IMR-90 (cell line): ENCODE results near the gene NTRK3. TPM values are rescaled to one million over a fixed set of nuclear protein-coding genes. Genes with fewer than 3 reads are reported as not detected.

Experiments
- ATAC-seq: fragments of 200-7000 bp; cut with Tn5 transposase; 2 replicates; pipeline ENCODE4 v1.9.1; 2020; ENCODE audit warnings: low read depth, mild to moderate bottlenecking, moderate library complexity
- BruUV-seq: library from RNA; stranded (reverse); fragments of 400-500 nt; replicated peaks from 2 replicates; lab custom pipeline; 2021; lab: Mats Ljungman, UMichigan
- CTCF ChIA-PET: fragments of 300-600 bp; formaldehyde crosslinking; extraction: SDS; loops from one replicate; lab custom pipeline; 2021; ENCODE audit warnings: antibody characterized with exemption; lab: Yijun Ruan, JAX
- POLR2A ChIA-PET: fragments of 300-600 bp; sonication (Branson Sonifier 250); formaldehyde crosslinking; loops from one replicate; lab custom pipeline; 2022; ENCODE audit warnings: antibody characterized with exemption; ENCODE audit not compliant: unreplicated experiment; lab: Charles Lee
- DNase-seq: peaks from one replicate; pipeline ENCODE4 v3.0.0; 2013
- H2AFZ ChIP-seq: replicated peaks from 2 replicates; pipeline ENCODE3; 2013; ENCODE audit warnings: low read length, mild to moderate bottlenecking; ENCODE audit not compliant: poor library complexity
- H2AK5ac ChIP-seq: 2 replicates; pipeline ENCODE4 v1.6.1; 2013; ENCODE audit warnings: low read depth, low read length, inconsistent platforms
- H2AK9ac ChIP-seq: replicated peaks from 2 replicates; pipeline ENCODE3; 2013; ENCODE audit warnings: mild to moderate bottlenecking, low read depth, low read length, moderate library complexity; ENCODE audit not compliant: poor library complexity
- H2BK120ac ChIP-seq: 2 replicates; pipeline ENCODE4 v1.6.1; 2013; ENCODE audit warnings: low read depth, low read length, inconsistent platforms
- H2BK15ac ChIP-seq: 3 replicates; pipeline ENCODE4 v1.6.1; 2013; ENCODE audit warnings: low read depth, low read length, inconsistent platforms
- H2BK20ac ChIP-seq: 2 replicates; pipeline ENCODE4 v1.6.1; 2013; ENCODE audit warnings: low read depth, mild to moderate bottlenecking, inconsistent platforms, low read length, moderate library complexity
- H2BK5ac ChIP-seq: 2 replicates; pipeline ENCODE4 v1.6.1; 2013; ENCODE audit warnings: mild to moderate bottlenecking, low read depth, low read length, inconsistent platforms; ENCODE audit not compliant: poor library complexity, severe bottlenecking
- H3K14ac ChIP-seq: replicated peaks from 2 replicates; pipeline ENCODE4 v1.6.1; 2013; ENCODE audit warnings: low read depth, low read length, inconsistent platforms
- H3K18ac ChIP-seq: 2 replicates; pipeline ENCODE4 v1.6.1; 2013; ENCODE audit warnings: low read depth, low read length, control low read depth
- H3K23ac ChIP-seq: 2 replicates; pipeline ENCODE4 v1.6.1; 2013; ENCODE audit warnings: low read depth, low read length, inconsistent platforms
- H3K27ac ChIP-seq: 2 replicates; pipeline ENCODE4 v1.5.1; 2013; ENCODE audit warnings: mild to moderate bottlenecking, control low read depth, low read length; ENCODE audit not compliant: insufficient read depth
- H3K27me3 ChIP-seq: 2 replicates; pipeline ENCODE4 v1.6.1; 2013; ENCODE audit warnings: low read length; ENCODE audit not compliant: control insufficient read depth, insufficient read depth
- H3K36me3 ChIP-seq: 2 replicates; pipeline ENCODE4 v1.6.1; 2013; ENCODE audit warnings: low read length, mixed read lengths; ENCODE audit not compliant: control insufficient read depth, insufficient read depth
- H3K4ac ChIP-seq: 2 replicates; pipeline ENCODE4 v1.6.1; 2013; ENCODE audit warnings: low read depth, low read length, inconsistent platforms
- H3K4me1 ChIP-seq: 2 replicates; pipeline ENCODE4 v1.6.1; 2013; ENCODE audit warnings: low read length, mixed read lengths; ENCODE audit not compliant: control insufficient read depth, insufficient read depth
- H3K4me2 ChIP-seq: 2 replicates; pipeline ENCODE4 v1.6.1; 2013; ENCODE audit warnings: low read depth, mild to moderate bottlenecking, control low read depth, low read length, moderate library complexity
- H3K4me3 ChIP-seq: 2 replicates; pipeline ENCODE4 v1.5.1; 2013; ENCODE audit warnings: low read depth, mild to moderate bottlenecking, control low read depth, low read length, moderate library complexity; ENCODE audit not compliant: insufficient read depth
- H3K56ac ChIP-seq: 2 replicates; pipeline ENCODE4 v1.6.1; 2013; ENCODE audit warnings: low read length, inconsistent platforms; ENCODE audit not compliant: insufficient read depth; ENCODE audit errors: extremely low read depth
- H3K79me1 ChIP-seq, 2 experiments: 2 replicates each; pipeline ENCODE4 v1.6.1; 2013; ENCODE audit warnings: low read length in 2 of 2, inconsistent platforms in 1 of 2, low read depth in 1 of 2
- H3K9ac ChIP-seq: 2 replicates; pipeline ENCODE4 v1.6.1; 2013; ENCODE audit warnings: low read depth, low read length, control low read depth
- H3K9me1 ChIP-seq: 2 replicates; pipeline ENCODE4 v1.6.1; 2013; ENCODE audit warnings: low read length, inconsistent platforms; ENCODE audit not compliant: insufficient read depth
- H3K9me3 ChIP-seq: 2 replicates; pipeline ENCODE4 v1.6.1; 2013; ENCODE audit warnings: low read length; ENCODE audit not compliant: control insufficient read depth, insufficient read depth
- H4K20me1 ChIP-seq: 2 replicates; pipeline ENCODE4 v1.6.1; 2013; ENCODE audit warnings: low read length, inconsistent platforms; ENCODE audit not compliant: insufficient read depth
- H4K5ac ChIP-seq: 2 replicates; pipeline ENCODE4 v1.6.1; 2013; ENCODE audit warnings: mild to moderate bottlenecking, low read depth, low read length, control low read depth
- H4K8ac ChIP-seq, 2 experiments: 2 replicates each; pipeline ENCODE4 v1.6.1; 2013; ENCODE audit warnings: low read depth in 2 of 2, low read length in 2 of 2, control low read depth in 1 of 2, inconsistent platforms in 1 of 2
- H4K91ac ChIP-seq: 2 replicates; pipeline ENCODE4 v1.6.1; 2013; ENCODE audit warnings: low read depth, low read length, inconsistent platforms; ENCODE audit not compliant: insufficient read depth
- BHLHE40 ChIP-seq: fragments of 150-350 bp; IDR thresholded peaks from 2 replicates; pipeline ENCODE4 v1.6.1; 2016; ENCODE audit warnings: mild to moderate bottlenecking, low read depth, low read length
- CEBPB ChIP-seq: IDR thresholded peaks from 2 replicates; pipeline ENCODE4 v1.6.1; 2012; ENCODE audit warnings: low read depth, low read length, improper control_type of control experiment
- CHD1 ChIP-seq: IDR thresholded peaks from 2 replicates; pipeline ENCODE4 v1.6.1; 2012; ENCODE audit warnings: low read depth, low read length, improper control_type of control experiment
- ELK1 ChIP-seq: fragments of 150-350 bp; IDR thresholded peaks from 2 replicates; pipeline ENCODE4 v1.6.1; 2016; ENCODE audit warnings: low read depth, mild to moderate bottlenecking, low read length, moderate library complexity, borderline replicate concordance
- FOS ChIP-seq: fragments of 150-350 bp; IDR thresholded peaks from 2 replicates; pipeline ENCODE4 v1.6.1; 2016; ENCODE audit warnings: low read depth, low read length
- MAFK ChIP-seq: IDR thresholded peaks from 2 replicates; pipeline ENCODE4 v1.6.1; 2012; ENCODE audit warnings: low read depth, low read length, improper control_type of control experiment
- MAZ ChIP-seq: IDR thresholded peaks from 2 replicates; pipeline ENCODE4 v1.6.1; 2012; ENCODE audit warnings: low read depth, mild to moderate bottlenecking, low read length, improper control_type of control experiment, moderate library complexity, borderline replicate concordance
- MXI1 ChIP-seq: IDR thresholded peaks from 2 replicates; pipeline ENCODE4 v1.6.1; 2012; ENCODE audit warnings: low read depth, mild to moderate bottlenecking, low read length, moderate library complexity, borderline replicate concordance
- NFE2L2 ChIP-seq: fragments of 150-350 bp; IDR thresholded peaks from 2 replicates; pipeline ENCODE4 v1.6.1; 2016; ENCODE audit warnings: low read depth, mild to moderate bottlenecking, low read length
- POLR2A ChIP-seq: IDR thresholded peaks from 2 replicates; pipeline ENCODE4 v1.6.1; 2012; ENCODE audit warnings: mild to moderate bottlenecking, low read depth, low read length
- RAD21 ChIP-seq: IDR thresholded peaks from 2 replicates; pipeline ENCODE4 v1.6.1; 2012; ENCODE audit warnings: low read length, improper control_type of control experiment
- RCOR1 ChIP-seq: IDR thresholded peaks from 2 replicates; pipeline ENCODE4 v1.6.1; 2012; ENCODE audit warnings: mild to moderate bottlenecking, low read length, improper control_type of control experiment; ENCODE audit not compliant: insufficient replicate concordance
- RFX5 ChIP-seq: IDR thresholded peaks from 2 replicates; pipeline ENCODE4 v1.8.0; 2012; ENCODE audit warnings: low read depth, mild to moderate bottlenecking, low read length, moderate library complexity
- SMC3 ChIP-seq: fragments of 150-350 bp; IDR thresholded peaks from 2 replicates; pipeline ENCODE4 v1.6.1; 2016; ENCODE audit warnings: low read depth, mild to moderate bottlenecking, antibody characterized with exemption, low read length, moderate library complexity
- USF2 ChIP-seq: fragments of 150-350 bp; IDR thresholded peaks from 2 replicates; pipeline ENCODE4 v1.6.1; 2017; ENCODE audit warnings: mild to moderate bottlenecking, antibody characterized with exemption, low read length, low read depth
- WGBS, 2 experiments: methylation state at CpG; one replicate each; pipeline versions ENCODE4 v1.1.5 to v1.1.7; 2013; ENCODE audit warnings: missing lambda C conversion rate in 2 of 2; ENCODE audit not compliant: insufficient read length in 1 of 2; ENCODE audit errors: extremely low coverage in 2 of 2; 5-methylcytosine and 5-hydroxymethylcytosine counted together
- dilution Hi-C: fragments of 300-500 bp; cut with HindIII; formaldehyde crosslinking; loops from one replicate; pipeline ENCODE4 v1.14.3; 2018; ENCODE audit warnings: low sequenced_read_pairs; ENCODE audit not compliant: unreplicated experiment
- in situ Hi-C: fragments of 300-500 bp; cut with MboI; formaldehyde crosslinking; loops from 3 replicates; pipeline ENCODE4 v1.14.3; 2019; ENCODE audit warnings: low sequenced_read_pairs, inconsistent platforms, mixed read lengths
- intact Hi-C: fragments of 100-400 bp; cut with micrococcal nuclease; formaldehyde crosslinking; loops from 2 replicates; pipeline ENCODE4 v1.10.0; 2022
- polyA plus RNA-seq, 3 experiments: library from polyadenylated mRNA; depleted of rRNA; stranded (reverse); fragments of >200 nt; gene quantifications; 2 replicates each; pipeline ENCODE4 v1.2.3, GENCODE V29; 2012; ENCODE audit warnings: low replicate concordance in 1 of 3
- total RNA-seq: library from RNA; depleted of rRNA; stranded (reverse); fragments of >200 nt; gene quantifications from 2 replicates; pipeline ENCODE4 v1.2.3, GENCODE V29; 2012
- TF ChIP-seq, protein P1 (sequence below): conservative IDR thresholded peaks from 2 replicates; pipeline ENCODE4 v1.5.1; 2012; ENCODE audit warnings: mild to moderate bottlenecking, low read depth, low read length, improper control_type of control experiment

Gene NTRK3
- total and polyA plus RNA-seq, 2 of the 4 experiments (the other 2 are of a cell fraction) = under 0.01 to 0.15 TPM

DNA sequence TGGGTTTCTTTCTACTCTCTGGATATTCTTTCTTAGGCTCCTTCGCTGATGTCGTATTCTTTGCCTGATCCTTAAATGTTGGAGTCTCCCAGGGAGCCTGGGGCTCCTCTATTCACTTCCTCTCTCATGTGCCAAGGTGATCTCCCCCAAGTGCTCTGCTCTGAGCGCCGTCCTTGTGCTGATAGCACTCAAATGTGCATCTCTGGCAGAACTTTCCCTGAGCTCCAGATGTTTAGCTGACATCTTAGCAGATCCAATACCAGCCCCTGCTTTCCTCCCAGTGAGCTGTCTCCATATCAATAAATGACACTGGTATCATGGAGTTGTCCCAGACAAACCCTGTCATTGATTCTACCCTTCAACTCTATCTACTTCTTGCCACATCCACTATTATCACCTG is 62.4 kb downstream of the NTRK3 start:
- no peak overlapping the region for H3K4me3 ChIP-seq
- CTCF ChIA-PET = interaction anchor here (0.6 kb wide), 1 partner anchor 1067 kb away, joined by 3 read pairs; no protein-coding TSS in a partner anchor
- ATAC-seq = no peak
- H3K79me1 ChIP-seq = no peaks in the 10 kb centered on the region
- no peak overlapping the region for H3K9ac ChIP-seq
- H2BK15ac ChIP-seq = no peak overlapping the region
- 70% methylated on average over 2 of the region's 4 CpGs; no CpG with 5 or more reads in 1 of the 2 experiments for WGBS, 2 experiments
- no peak overlapping the region for H3K4me2 ChIP-seq
- no peaks in the 10 kb centered on the region for H3K4me1 ChIP-seq
- no peak overlapping the region for H3K4ac ChIP-seq
- no peak overlapping the region for H4K5ac ChIP-seq
- H2AK5ac ChIP-seq = no peak overlapping the region
- H3K9me1 ChIP-seq = no peaks in the 10 kb centered on the region
- H3K9me3 ChIP-seq = peaks cover 25% of the 10 kb centered on the region
- H3K14ac ChIP-seq = no peak overlapping the region
- dilution Hi-C loops (no loop called here), intact Hi-C loops (no loop called here), in situ Hi-C loops (no loop called here)
- no peak overlapping the region for H3K18ac ChIP-seq
- H2AFZ ChIP-seq = no peak overlapping the region
- H2BK120ac ChIP-seq = no peak overlapping the region
- H2BK5ac ChIP-seq = no peak overlapping the region
- H3K27me3 ChIP-seq = no peaks in the 10 kb centered on the region
- H3K36me3 ChIP-seq = no peaks in the 10 kb centered on the region
- no peak for TF ChIP-seq POLR2A
- TF ChIP-seq RCOR1 = no peak
- TF ChIP-seq RFX5 = no peak
- TF ChIP-seq BHLHE40 = no peak
- no peak for TF ChIP-seq MAZ
- no peak for TF ChIP-seq NFE2L2
- TF ChIP-seq, protein P1, sequence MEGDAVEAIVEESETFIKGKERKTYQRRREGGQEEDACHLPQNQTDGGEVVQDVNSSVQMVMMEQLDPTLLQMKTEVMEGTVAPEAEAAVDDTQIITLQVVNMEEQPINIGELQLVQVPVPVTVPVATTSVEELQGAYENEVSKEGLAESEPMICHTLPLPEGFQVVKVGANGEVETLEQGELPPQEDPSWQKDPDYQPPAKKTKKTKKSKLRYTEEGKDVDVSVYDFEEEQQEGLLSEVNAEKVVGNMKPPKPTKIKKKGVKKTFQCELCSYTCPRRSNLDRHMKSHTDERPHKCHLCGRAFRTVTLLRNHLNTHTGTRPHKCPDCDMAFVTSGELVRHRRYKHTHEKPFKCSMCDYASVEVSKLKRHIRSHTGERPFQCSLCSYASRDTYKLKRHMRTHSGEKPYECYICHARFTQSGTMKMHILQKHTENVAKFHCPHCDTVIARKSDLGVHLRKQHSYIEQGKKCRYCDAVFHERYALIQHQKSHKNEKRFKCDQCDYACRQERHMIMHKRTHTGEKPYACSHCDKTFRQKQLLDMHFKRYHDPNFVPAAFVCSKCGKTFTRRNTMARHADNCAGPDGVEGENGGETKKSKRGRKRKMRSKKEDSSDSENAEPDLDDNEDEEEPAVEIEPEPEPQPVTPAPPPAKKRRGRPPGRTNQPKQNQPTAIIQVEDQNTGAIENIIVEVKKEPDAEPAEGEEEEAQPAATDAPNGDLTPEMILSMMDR = no peak
- no peak for TF ChIP-seq CEBPB
- TF ChIP-seq ELK1 = no peak
- no peak for TF ChIP-seq USF2
- TF ChIP-seq MXI1 = no peak
- TF ChIP-seq MAFK = no peak
- no peak for TF ChIP-seq CHD1
- TF ChIP-seq SMC3 = no peak
- no peak for TF ChIP-seq FOS
- no peak for TF ChIP-seq RAD21
- no peak overlapping the region for H2BK20ac ChIP-seq
- no peak overlapping the region for H3K23ac ChIP-seq
- H4K20me1 ChIP-seq = no peaks in the 10 kb centered on the region
- no peak overlapping the region for H2AK9ac ChIP-seq
- H4K8ac ChIP-seq = no peak overlapping the region
- H4K91ac ChIP-seq = no peak overlapping the region
- DNase-seq = no peak
- no peak overlapping the region for H3K56ac ChIP-seq
- no peak overlapping the region for H3K27ac ChIP-seq
- POLR2A ChIA-PET = no interaction called here
- no TSS peak for BruUV-seq
